22Rv1 (cell line): ENCODE results near the gene ETV4.

Source experiments
- H3K27ac ChIP-seq: fragments of 450-650 bp; 2 replicates; pipeline ENCODE4 v1.5.1; 2017
- ZFX ChIP-seq: fragments of 450-650 bp; IDR thresholded peaks from 2 replicates; pipeline ENCODE4 v1.6.1; 2017; ENCODE audit warnings: antibody characterized with exemption, borderline replicate concordance
- TF ChIP-seq, protein P1 (sequence below): fragments of 450-650 bp; IDR thresholded peaks from 2 replicates; pipeline ENCODE4 v1.5.1; 2017; ENCODE audit warnings: mild to moderate bottlenecking

The ETV4 gene

DNA sequence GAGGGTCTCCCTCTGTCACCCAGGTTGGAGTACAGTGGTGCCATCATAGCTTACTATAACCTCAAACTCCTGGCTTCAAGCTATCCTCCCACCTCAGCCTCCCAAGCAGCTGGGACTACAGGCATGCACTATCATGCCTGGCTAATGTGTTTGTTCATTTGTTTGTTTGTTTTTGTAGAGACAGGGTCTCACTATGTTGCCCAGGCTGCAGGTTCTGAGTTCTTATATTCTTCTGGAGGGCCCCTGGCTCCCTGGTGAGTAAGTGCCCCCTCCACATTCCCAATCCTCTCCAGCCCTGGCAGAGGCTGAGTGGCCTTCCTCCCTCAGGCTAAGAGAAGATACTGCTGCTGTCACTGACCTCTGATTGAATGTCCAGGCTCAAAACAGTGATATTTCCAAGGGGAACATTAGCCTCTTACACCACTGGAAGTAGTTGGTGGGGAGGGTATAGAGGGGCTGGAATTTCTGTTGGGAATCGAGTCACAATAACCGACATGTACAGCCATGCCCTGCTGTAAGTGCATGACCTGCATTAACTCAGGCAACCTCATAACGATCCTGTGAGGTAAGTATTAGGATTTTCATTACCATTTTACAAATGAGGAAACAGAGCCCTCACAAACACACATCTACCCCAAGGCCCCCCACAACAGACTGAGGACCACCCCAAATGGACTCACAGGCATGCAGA lies 2.7 kb upstream of the ETV4 start:
- no peak overlapping the region for H3K27ac ChIP-seq
- TF ChIP-seq, protein P1, sequence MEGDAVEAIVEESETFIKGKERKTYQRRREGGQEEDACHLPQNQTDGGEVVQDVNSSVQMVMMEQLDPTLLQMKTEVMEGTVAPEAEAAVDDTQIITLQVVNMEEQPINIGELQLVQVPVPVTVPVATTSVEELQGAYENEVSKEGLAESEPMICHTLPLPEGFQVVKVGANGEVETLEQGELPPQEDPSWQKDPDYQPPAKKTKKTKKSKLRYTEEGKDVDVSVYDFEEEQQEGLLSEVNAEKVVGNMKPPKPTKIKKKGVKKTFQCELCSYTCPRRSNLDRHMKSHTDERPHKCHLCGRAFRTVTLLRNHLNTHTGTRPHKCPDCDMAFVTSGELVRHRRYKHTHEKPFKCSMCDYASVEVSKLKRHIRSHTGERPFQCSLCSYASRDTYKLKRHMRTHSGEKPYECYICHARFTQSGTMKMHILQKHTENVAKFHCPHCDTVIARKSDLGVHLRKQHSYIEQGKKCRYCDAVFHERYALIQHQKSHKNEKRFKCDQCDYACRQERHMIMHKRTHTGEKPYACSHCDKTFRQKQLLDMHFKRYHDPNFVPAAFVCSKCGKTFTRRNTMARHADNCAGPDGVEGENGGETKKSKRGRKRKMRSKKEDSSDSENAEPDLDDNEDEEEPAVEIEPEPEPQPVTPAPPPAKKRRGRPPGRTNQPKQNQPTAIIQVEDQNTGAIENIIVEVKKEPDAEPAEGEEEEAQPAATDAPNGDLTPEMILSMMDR = no peak
- TF ChIP-seq ZFX = no peak

DNA sequence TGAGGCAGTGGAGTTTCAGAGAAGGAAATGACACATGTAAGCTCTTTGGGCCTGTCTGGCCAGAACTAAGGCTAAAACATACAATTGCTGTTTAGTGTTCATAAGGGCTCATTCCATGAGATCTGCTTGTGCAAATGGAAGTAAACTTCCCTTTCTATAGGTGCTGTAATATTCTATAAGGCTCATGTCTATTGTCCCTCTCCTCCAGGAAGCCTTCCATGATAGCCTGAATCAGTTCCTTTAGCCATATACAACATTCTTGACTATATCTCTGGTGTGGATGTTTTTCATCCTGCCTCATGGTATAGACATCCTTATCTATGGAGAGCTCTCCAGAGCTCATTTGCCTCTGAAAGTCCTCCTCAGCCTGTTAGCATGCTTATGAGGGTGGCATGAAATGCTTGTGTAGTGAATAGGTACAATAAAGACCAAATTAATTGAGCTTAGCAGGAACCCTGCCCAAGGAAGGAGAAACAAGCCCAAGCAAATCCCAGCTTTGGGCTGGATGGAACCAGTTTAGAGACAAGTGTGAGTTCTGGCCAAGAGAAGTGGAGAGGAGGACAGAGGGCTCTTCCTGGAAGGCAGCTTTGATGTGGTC lies 1.6 kb upstream of the ETV4 start:
- no peak overlapping the region for H3K27ac ChIP-seq
- TF ChIP-seq, protein P1 = no peak

DNA sequence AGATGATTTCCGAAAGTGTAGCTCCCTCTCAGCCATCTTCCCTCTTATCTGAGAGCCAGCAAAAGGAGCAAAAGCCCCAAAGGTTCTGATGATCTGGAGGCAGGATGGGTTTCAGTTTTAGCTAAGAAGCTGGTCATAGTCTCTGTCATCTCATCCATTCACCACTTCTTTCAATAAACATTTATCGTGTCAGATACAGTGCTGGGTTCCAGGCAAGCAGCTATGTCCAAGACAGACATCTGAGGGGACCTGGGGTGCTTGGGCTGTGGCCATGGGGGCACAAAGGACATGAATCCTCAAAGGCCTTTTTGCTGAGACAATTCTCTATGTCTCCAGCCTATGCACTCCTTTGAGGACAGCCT lies 1.0 kb upstream of the ETV4 start:
- TF ChIP-seq ZFX = no peak
- TF ChIP-seq, protein P1 = no peak

DNA sequence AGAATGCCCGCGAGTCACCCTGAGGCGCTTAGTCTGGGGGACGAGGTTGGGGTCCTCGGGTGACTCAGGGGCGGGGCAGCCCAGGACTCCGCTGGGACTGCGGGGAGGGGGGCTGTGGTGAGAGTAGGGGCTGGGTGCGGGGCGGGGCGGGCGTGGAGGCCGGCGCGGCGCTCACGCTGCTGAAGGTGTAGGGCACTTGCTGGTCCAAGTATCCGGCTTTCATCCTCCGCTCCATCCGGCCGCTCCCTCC lies 832 bp downstream of the ETV4 start:
- H3K27ac ChIP-seq = peak overlapping the region; percentile 75
- TF ChIP-seq ZFX = no peak
- TF ChIP-seq, protein P1 = no peak

More for the DNA sequence above, 1.0 kb upstream of the ETV4 start:
- H3K27ac ChIP-seq = no peak overlapping the region

DNA sequence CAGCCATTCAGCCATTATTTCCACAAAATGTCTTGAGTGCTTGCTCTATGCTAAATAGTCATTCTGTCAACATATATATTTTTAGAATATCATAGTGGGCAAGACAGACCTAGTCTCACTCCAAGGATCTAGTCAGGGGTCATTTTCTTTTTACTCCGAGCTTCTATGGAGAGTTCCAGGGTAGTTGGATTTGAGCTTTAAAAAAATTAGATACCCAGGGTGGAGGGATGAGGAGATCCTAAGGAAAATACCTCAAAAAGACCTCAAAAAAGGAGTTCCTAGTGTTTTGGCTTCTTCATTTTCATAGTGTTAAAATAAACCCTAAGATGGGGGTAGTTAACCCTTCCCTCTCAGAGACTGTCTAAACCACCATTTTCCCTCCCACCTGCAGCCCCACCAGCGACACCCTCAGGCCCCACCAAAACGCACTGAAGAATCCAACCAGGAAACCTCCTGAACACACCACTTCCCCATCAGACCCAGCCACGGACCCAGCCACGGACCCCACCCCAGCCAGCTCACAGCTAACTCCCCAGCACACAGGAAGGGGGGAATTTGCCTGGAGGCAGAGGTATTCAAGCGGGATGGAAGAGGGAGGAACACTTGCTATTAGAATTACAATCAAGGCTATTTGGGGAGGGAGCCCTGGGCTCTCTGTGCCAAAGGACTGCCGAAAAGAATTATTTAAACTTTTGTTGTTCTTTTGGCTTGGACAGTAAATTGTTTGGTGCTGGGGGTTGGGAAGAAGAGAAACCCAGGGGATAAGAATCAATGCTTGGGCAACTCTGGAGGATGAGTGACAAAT lies 2.2 kb downstream of the ETV4 start:
- TF ChIP-seq ZFX = no peak
- TF ChIP-seq, protein P1 = no peak
- peak overlapping the region; percentile 75; the same call in 1 of the 2 replicates for H3K27ac ChIP-seq

DNA sequence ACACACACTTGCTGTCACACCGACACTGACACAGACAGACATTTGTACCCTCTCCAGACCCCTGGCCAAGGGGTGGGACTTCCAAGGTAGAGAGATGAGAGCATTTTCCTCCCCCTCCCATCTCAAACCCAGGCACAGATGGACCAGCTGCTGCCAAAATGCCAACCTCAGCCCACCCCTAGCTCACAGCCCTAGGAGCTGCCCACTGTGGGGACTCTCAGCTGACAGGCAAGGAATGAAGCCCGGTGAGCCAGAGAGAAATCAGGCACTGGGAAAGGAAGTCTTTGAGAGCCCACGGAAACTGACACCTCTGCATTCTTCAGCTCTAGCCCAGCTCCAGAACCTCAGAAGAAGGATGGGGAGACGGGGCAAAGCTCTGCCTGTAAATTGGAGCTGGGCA lies 2.8 kb downstream of the ETV4 start:
- no peak overlapping the region for H3K27ac ChIP-seq

DNA sequence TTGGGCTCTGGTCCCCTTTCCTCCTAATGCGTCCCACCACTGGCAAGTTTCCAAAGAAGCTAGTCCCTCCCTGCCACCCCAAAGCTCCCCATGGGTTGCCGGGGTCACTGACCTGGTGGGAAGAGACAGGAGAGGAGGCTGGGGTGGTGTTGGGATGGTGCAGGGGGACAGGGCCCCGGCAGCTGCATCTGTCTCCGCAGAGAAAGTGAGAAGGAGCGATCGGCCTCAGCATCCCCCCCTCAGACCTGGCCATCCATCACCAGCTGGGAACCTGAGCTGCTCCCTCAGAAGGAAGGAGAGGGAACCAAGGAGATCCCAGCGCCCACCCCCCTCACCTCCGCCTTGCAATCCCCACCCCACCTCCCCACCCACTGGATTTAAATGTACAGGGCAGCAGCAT lies 3.3 kb downstream of the ETV4 start:
- H3K27ac ChIP-seq = no peak overlapping the region
- no peak for TF ChIP-seq ZFX
- TF ChIP-seq, protein P1 = no peak

More for the DNA sequence above, 2.8 kb downstream of the ETV4 start:
- no peak for TF ChIP-seq ZFX
- TF ChIP-seq, protein P1 = no peak
